ENCODE measurements around the gene CSRNP3.

- no peak for TF ChIP-seq CTCF (IDR thresholded peaks at IDR 0.05)
- no peak for TF ChIP-seq ZFX (IDR thresholded peaks at IDR 0.05; ENCODE audit: borderline replicate concordance)
Observed at GRCh38 chr2:165539985-165540384, 70.5 kb downstream of the CSRNP3 start.

All from 22Rv1 (cell line).